NCI-H2227 treated with DMSO at 0.1 percent for 48 hours (cell line): Measurements from ENCODE around the gene FUBP1.
"Not testable (repeated sequence)": the region's sequence is repeated elsewhere in the genome, so short reads cannot be mapped to it uniquely, and the experiment has no call there.

Source experiments
- DNase-seq: peaks from one replicate; lab custom pipeline; 2025; lab: John Stamatoyannopoulos, UW

The FUBP1 gene, protein sequence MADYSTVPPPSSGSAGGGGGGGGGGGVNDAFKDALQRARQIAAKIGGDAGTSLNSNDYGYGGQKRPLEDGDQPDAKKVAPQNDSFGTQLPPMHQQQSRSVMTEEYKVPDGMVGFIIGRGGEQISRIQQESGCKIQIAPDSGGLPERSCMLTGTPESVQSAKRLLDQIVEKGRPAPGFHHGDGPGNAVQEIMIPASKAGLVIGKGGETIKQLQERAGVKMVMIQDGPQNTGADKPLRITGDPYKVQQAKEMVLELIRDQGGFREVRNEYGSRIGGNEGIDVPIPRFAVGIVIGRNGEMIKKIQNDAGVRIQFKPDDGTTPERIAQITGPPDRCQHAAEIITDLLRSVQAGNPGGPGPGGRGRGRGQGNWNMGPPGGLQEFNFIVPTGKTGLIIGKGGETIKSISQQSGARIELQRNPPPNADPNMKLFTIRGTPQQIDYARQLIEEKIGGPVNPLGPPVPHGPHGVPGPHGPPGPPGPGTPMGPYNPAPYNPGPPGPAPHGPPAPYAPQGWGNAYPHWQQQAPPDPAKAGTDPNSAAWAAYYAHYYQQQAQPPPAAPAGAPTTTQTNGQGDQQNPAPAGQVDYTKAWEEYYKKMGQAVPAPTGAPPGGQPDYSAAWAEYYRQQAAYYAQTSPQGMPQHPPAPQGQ

DNA sequence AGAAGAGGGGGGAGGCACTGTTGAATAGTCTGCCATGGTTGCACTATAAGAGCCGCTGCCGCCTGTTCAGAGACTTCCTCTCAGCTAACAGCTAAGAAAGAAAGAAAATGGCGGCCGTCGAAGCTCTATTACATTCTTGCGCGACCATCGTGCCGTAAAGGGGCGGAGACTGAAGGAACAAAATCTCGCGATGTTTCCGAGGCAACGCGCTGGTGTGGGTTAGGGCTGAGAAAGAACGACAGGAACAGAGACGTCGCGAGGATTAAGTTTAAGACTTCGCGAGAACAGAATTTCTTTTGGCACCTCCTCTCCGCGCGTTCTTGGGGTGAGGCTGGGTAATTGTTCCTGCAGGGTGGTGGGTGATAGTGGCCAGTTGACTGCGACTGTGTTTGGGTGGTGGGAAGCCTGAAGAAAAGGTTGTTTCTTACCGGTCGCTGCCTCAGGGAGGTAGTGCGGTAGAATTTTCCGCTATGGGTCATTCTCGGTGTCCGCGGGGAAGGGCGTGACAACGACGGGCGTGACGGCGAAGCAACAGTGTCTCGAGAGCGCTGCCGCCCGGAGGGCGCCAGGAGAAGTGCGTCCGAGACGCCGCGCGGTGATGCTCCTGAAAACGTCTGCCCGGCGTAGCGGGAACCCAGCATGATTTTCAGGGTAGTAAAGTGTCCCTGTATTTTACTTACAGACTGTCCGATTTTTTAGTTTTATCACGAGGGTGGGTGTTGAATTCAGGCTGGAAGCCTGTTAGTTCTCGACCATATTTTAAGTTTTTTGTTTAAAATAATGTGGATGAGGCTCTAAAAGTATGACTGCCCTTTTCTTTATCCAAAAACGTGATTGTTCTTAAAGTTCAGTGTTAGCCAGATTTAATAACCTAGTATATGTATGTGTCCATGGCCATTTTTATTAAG lies at the start of gene FUBP1:
FUBP1 (minus strand) TSS at position 104 of the 908 bp plus-strand sequence; CDS start at position 36, 68 bp downstream.
- peak; percentile 99 for DNase-seq

DNA sequence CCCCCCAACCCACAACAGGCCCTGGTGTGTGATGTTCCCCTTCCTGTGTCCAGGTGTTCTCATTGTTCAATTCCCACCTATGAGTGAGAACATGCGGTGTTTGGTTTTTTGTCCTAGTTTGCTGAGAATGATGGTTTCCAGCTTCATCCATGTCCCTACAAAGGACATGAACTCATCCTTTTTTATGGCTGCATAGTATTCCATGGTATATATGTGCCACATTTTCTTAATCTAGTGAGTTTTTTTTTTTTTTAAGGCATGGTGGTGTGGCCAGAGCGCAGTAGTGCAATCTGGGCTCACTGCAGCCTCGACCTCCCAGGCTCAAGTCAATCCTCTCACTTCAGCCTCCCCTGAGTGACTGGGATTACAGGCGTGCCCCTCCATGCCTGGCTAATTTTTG lies 42.3 kb upstream of the FUBP1 start:
- DNase-seq = not testable (repeated sequence)

DNA sequence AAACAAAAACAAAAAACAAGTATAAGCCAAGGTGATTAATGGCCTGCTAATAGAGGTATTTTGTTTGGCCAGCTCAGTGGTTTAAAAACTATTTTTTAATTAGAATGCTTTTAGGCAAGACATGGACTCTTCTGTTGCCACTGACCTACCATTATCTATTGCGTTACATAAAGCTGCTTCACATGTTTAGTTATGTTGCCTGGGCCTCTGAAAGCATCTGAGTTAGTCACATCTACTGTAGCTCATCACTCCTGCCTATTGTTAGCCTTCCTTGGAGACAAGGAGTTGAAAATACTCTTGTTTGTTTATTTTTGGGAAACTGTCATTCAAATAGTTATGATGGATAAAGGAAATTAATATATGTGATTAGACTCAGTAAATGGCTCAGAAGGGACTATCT lies 40.2 kb upstream of the FUBP1 start:
- no peak for DNase-seq

DNA sequence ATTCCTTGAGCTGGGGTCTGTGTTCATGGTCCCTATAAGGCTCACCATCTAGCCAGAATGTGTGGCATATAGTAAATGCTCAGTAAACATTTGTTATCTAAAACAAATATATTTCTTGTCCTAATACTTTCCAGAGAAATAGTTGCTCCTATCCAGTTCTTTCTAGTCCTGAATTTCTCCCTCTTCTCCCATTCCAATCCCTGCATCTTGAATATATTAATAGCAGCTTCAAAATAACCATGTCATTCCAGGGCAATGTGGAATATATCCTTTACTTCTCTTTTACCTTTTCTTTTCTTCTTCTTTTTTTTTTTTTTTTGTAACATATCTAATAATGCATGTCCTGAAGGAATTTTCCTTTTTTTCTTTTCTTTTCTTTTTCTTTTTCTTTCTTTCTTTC lies 36.3 kb upstream of the FUBP1 start:
- no peak for DNase-seq

DNA sequence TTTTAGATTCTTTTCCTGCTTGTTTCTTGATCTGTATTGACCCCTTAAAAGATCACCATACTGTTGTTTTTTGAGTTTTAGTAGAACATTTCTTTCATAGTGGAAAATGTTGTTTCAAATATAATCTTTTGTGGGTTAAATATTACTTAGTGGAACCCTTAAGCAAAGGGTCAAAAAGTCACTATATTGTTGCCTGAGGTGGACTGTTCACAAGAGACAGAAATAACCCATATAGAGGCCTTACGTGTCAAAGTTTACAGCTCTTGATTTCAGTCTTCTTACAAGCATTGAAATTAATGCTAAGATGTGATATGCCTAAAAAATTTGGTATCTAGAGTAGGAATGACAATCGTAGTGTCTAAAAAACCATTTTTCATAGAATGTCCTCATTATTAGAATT lies 32.2 kb upstream of the FUBP1 start:
- no peak for DNase-seq

DNA sequence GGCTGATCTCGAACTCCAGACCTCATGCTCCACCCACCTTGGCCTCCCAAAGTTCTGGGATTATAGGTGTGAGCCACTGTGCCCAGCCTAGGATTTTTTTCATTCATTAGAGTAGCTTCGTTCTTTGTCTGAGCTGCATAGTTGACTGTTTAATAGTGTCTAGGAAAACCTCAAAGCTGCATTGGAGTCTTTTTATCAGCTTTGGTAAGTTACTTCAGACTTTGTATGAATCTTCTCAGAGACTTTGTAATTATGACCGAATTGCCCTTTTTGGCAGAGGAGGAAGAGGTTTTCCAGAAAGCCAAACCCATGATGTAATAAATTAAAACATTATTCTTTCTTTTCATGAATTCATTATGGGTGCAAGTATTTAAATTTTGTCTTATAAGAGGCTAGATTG lies 31.0 kb upstream of the FUBP1 start:
- DNase-seq = no peak

DNA sequence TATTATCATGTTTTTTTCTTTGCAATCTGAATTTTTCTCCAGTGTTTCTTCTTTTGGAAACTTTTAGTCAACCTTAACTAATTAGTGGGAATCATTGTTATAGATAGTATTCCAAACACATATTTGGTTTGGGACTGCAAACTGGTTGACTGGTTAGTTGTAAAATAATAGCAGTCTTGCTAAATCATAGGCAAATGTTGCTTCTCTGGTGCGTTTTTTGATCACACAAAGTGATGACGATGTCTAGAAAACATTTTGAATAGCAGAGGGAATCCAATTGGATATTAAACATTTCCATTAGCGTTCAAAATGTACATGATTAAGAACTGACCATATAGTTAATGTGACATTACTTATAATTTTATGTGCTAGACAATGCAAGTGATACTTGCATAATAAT lies 30.4 kb upstream of the FUBP1 start:
- DNase-seq = no peak

DNA sequence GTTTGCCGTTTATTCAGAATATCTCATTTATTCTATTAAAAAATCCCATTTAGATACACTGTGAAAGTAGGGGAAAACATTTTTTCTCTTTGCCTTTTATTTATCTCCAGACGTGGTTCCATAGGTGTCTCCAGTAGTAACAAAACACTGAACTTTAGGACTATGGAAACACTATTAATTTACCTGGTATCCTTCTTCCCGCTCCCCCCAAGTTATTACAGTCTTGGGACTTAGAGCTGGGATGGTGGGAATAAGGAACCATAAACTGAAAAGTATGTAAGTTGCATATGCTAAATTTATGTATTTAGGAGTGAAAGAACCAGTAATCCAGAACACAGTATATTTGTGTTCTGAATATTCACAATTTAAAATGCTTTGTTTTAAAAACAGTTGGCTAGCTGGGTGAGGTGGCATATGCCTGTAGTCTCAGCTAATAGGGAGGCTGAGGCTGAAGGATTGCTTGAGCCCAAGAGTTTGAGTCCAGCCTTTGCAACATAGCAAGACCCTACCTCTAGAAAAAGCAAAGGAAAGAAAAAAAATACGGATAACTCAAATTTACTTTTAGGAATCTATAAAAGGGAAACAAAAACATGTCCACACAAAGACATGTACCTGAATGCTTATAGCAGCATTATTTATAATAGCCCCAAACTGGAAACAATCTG lies 28.9 kb upstream of the FUBP1 start:
- DNase-seq = no peak

DNA sequence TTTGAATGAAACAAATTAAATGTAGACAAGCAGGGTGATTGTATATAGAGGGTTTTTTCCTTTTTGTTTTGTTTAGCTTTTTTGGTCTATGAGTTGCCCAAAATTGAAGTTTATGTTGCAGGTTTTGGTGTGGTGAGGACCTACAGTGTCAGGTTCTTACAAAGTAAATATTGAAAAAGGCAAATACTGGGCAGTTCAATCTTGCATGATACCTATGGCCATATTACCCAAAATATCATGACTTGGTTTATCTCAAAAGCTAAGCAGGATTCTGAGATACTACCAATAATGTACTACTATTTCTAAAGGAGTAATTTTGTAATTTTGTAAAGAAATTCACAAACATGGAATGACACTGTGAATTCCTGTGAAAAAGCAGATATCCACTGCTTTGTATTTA lies 27.6 kb upstream of the FUBP1 start:
- no peak for DNase-seq

DNA sequence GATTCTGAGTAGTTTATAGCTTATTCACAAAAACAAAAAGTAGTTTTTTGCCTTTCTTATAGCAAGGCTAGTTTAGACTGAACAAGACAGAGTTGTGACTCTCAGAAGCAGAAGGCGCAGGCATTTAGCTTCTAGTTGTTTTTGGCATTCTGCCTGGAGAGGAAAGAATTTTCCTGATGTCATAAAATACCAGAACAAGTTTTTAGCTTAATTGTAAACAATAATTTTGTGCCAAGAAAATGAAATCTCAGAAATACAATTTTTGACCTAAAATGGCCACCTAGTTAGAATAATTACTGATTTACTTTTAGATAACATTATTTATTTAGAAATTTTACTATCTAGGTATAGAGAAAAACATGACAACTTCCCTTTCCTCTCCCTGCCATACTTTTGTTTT lies 26.9 kb upstream of the FUBP1 start:
- peak; percentile 38 for DNase-seq

DNA sequence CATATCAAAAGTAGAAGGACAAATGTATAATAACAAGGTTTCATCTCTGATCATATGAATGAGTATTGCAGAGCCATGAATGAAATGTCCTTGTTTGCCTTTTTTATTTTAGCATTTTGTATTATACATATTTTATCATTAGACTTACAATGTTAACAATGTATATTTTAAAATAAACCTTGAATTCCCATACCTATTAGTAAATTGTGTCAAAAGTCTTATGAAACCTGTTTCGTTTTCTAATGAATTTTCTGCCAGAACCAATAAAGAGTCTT lies 26.5 kb upstream of the FUBP1 start:
- DNase-seq = no peak

DNA sequence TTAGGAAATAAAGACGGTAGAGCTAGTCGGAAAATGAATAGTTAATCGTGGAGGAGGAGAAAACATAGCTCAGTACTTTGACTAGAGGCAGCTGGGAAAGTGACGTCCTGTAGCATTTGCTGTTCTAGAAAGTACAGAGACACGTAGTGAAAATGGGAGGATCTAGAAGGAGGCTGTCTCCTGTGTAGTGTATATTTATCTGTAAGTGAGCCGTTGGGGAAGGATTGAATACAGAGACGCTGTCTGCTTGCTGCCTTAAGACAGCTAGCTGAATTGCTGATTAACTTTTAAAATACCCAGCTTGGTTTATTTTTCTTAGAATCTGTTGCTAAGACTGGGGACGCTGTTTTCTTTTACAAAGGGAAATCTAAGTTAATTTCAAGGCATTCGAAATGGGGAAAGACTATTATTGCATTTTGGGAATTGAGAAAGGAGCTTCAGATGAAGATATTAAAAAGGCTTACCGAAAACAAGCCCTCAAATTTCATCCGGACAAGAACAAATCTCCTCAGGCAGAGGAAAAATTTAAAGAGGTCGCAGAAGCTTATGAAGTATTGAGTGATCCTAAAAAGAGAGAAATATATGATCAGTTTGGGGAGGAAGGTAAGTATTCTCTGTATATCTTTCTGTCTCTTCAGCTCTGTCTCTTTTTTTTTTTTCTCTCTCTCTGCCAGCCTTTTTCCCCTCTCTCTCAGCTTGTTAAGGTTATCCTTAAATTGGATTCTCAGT lies 26.0 kb upstream of the FUBP1 start, which contains the start of gene DNAJB4:
DNAJB4 (plus strand) TSS at position 221 of the 729 bp plus-strand sequence; CDS start at position 393, 172 bp downstream.
- DNase-seq = peak; percentile 97

DNA sequence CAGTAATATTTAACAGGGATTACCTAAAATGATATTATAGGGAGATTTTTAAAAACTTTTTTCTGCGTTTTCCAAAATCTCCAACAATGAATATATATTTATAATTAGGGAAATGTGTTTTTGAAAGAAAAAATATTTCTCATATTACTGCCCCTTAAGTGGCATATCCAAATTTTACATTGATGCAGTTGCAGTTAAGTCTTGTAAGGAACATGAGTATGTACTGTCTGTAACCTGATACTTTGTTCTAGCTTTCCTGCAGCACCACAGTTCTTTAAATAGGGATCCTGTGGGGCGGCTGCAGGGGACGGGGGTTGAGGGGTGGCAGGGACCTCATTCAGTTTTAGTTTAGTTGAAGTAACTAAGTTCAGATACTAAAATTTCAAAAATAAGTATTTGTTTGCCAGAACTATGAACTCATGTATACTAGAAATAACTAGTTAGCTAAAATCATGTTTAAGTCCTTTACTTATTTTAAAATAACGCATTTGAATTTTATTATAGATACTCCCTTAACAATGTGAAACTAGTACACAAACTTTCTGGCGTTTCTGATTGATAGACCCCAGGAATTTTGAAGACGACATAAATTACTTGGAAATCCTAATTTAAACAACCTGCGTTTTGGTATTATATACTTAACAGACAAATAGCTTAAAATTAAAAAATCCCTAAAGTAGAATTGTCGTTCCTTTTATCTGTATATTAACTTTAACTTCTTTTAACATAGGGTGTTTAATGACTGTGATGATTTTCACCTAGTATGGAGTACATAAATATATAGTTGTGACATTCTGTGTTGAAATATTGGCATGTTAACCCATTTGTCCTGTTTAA lies 25.2 kb upstream of the FUBP1 start:
- DNase-seq = no peak

DNA sequence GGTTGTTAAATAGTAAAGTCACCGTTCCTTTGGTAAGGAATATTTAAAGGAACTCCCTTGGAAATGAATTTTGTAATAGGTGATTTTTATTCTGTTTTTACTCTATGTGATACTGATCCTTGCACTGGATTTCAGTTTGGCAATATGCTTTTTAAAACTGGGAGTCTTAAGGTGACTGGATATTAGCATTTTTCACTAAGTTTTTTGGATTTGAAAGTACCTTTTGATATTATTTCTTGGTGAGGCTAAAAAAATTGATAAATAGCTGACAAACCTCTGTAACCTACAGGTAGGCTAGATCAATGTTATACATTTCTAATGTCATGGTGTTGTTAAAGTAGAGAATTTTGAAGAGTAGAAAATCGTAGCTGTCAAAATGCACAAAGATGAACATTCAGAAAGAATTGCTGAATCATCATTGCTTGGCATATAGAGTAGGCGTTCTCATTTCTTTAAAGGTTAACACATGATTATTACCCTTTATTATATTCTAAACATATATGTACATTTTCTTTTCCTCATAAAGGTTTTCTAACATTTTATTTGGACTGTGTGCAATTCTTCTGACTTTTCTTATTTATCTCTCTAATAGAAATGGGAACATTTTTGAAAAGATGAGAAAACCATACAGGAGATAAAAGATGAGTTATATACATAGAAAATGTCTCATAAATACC lies 24.3 kb upstream of the FUBP1 start:
- no peak for DNase-seq

DNA sequence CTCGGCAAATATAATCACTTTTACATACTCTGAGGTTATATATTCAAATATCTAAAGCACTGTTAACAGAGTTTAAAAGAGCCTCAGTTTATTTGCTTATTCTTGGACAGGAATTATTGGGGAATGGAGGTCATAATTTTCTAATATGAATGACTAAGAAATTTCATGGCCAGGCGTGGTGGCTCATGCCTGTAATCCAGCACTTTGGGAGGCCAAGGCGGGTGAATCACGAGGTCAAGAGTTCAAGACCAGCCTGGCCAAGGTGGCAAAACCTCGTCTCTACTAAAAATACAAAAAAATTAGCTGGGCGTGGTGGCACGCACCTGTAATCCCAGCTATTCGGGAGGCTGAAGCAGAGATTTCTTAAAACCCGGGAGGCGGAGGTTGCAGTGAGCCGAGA lies 21.7 kb upstream of the FUBP1 start:
- DNase-seq = not testable (repeated sequence)

DNA sequence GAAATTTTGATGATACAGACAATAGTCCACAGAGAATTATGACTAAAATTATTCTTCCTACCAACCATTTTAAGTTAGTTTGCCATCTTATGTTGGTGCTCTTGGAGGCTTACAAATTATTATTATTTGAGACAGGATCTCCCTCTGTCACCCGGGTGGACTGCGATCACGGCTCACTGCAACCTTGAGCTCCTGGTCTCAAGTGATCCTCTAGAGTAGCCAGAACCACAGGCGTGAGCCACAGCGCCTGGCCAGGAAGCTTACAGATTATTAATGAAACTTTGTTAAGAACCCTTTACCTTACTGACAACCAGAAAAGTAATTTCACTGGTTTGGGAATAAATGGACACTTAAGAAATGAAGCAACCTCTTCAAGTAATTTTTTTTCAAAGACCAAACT lies 17.9 kb upstream of the FUBP1 start:
- DNase-seq = no peak

DNA sequence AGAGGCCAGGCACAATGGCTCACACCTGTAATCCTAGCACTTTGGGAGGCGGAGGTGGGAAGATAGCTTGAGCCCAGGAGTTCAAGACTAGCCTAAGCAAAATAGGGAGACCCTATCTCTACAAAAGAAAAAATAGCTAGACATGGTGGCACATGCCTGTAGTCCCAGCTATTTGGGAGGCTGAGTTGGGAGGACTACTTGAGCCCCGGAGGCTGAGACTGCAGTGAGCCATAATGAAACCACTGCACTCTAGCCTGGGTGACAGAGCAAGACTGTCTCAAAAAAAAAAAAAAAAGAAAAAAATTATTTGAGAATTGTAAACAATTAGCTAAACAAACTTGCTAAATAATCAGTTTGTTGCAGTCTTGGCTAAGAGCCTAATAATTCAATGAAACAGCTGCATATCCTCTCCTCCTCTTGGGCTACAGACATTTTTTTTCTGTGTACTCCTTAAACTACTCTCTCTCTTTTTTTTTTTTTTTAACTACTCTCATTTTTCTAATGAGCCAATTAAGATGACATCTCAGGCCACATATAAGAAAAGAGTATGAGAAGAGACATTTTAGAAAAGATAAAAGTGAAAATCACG lies 15.3 kb upstream of the FUBP1 start:
- DNase-seq = no peak

DNA sequence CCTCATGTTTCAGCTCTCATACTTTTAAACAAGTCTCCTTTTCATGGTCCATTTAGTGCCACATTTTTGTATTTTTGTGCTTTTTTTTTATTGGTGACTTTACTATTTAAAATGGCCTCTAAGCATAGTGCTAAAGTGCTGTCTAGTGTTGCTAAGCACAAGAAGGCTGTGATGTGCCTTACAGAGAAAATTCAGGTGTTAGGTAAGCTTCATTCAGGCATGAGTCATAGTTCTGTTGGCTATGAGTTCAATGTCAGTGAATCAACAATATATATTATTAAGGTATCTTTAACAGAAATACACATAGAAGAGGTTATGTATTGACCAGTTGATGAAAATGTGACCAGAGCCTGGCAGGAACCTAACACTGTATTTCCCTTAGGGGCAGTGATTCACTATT lies 12.8 kb upstream of the FUBP1 start:
- no peak for DNase-seq

DNA sequence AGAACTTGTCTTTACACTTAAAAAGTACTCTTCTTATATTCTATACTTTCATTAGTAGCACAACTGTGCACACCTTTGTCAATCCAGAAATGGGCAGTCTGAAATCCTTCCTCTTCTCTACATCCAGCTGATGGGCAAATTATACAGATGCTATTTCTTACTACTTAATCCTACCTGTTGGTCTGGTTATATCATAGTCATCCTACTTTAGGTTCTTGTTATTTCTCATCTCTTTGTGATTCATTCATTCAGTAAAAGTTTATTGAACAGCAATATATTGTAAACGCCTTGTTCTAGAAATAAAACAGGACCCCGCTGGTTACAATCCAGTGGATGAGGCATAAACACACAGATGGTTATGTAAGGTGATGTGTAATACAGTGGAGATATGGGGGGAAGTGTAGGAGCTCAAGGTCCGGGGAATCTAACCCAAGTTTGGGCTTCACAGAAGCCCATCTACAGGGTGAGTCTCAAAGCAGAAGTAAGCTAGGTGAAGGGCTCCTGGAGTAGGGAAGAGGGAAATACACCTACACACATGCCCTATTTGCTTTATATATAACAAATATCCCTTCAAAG lies 11.8 kb upstream of the FUBP1 start:
- no peak for DNase-seq
